Mesenchymal stem cell (in vitro differentiated cells and primary cell): ENCODE measurements around the gene C9orf78.

ENCODE experiments used
- DNase-seq: peaks from one replicate; pipeline ENCODE4 v3.0.0-alpha.2; 2013
- H2AFZ ChIP-seq: one replicate; pipeline ENCODE4 v1.6.1; 2013; ENCODE audit warnings: low read depth, mild to moderate bottlenecking, control low read depth, inconsistent platforms, low read length, moderate library complexity
- H2AK5ac ChIP-seq: 2 replicates; pipeline ENCODE4 v1.6.1; 2013; ENCODE audit warnings: low read length, moderate library complexity, mild to moderate bottlenecking, inconsistent platforms; ENCODE audit not compliant: severe bottlenecking
- H2BK120ac ChIP-seq: one replicate; pipeline ENCODE4 v1.6.1; 2013; ENCODE audit warnings: low read depth, mild to moderate bottlenecking, inconsistent platforms, low read length, moderate library complexity
- H2BK12ac ChIP-seq, 2 experiments: one replicate each; pipeline ENCODE4 v1.6.1; 2013; ENCODE audit warnings: inconsistent platforms in 2 of 2, low read length in 2 of 2, mild to moderate bottlenecking in 2 of 2, moderate library complexity in 2 of 2, control low read depth in 1 of 2
- H2BK15ac ChIP-seq: one replicate; pipeline ENCODE4 v1.6.1; 2013; ENCODE audit warnings: mild to moderate bottlenecking, low read depth, inconsistent platforms; ENCODE audit not compliant: poor library complexity, severe bottlenecking
- H2BK5ac ChIP-seq: 2 replicates; pipeline ENCODE4 v1.6.1; 2013; ENCODE audit warnings: low read depth, mild to moderate bottlenecking, low read length, control low read depth, inconsistent platforms; ENCODE audit not compliant: poor library complexity, severe bottlenecking
- H3K14ac ChIP-seq, 2 experiments: one replicate each; pipeline ENCODE4 v1.6.1; 2013; ENCODE audit warnings: inconsistent platforms in 2 of 2, low read length in 2 of 2, control low read depth in 1 of 2, mild to moderate bottlenecking in 1 of 2, moderate library complexity in 1 of 2
- H3K18ac ChIP-seq, 2 experiments: one replicate each; pipeline ENCODE4 v1.6.1; 2013; ENCODE audit warnings: inconsistent platforms in 2 of 2, low read length in 2 of 2, control low read depth in 1 of 2, low read depth in 1 of 2, mild to moderate bottlenecking in 1 of 2
- H3K23ac ChIP-seq, 2 experiments: one replicate each; pipeline ENCODE4 v1.6.1; 2013; ENCODE audit warnings: inconsistent platforms in 2 of 2, low read length in 2 of 2, mild to moderate bottlenecking in 2 of 2, moderate library complexity in 2 of 2, control low read depth in 1 of 2
- H3K27ac ChIP-seq: 2 replicates; pipeline ENCODE4 v1.5.1; 2013; ENCODE audit warnings: mild to moderate bottlenecking, moderate library complexity, low read length, control low read depth, inconsistent platforms; ENCODE audit not compliant: poor library complexity, severe bottlenecking
- H3K27me3 ChIP-seq, 2 experiments: 2 replicates each; pipeline versions ENCODE4 v1.6.1 to v1.7.0; 2013; ENCODE audit warnings: low read length in 2 of 2, mild to moderate bottlenecking in 2 of 2, moderate library complexity in 2 of 2, control low read depth in 1 of 2, inconsistent platforms in 1 of 2; ENCODE audit not compliant: control insufficient read depth in 1 of 2, insufficient read depth in 1 of 2
- H3K36me3 ChIP-seq, 2 experiments: 2 replicates each; pipeline versions ENCODE4 v1.6.1 to v1.7.0; 2013; ENCODE audit warnings: low read length in 2 of 2, control low read depth in 1 of 2, inconsistent platforms in 1 of 2, low read depth in 1 of 2, mild to moderate bottlenecking in 1 of 2; ENCODE audit not compliant: insufficient read depth in 2 of 2, control insufficient read depth in 1 of 2
- H3K4ac ChIP-seq, 2 experiments: one replicate each; pipeline ENCODE4 v1.6.1; 2013; ENCODE audit warnings: inconsistent platforms in 2 of 2, low read length in 2 of 2, mild to moderate bottlenecking in 2 of 2, moderate library complexity in 2 of 2, control low read depth in 1 of 2, low read depth in 1 of 2
- H3K4me1 ChIP-seq: 2 replicates; pipeline ENCODE4 v1.6.1; 2013; ENCODE audit warnings: low read depth, low read length, control low read depth; ENCODE audit not compliant: control insufficient read depth, insufficient read depth
- H3K4me2 ChIP-seq: 2 replicates; pipeline ENCODE4 v1.6.1; 2013; ENCODE audit warnings: low read length, mild to moderate bottlenecking, inconsistent platforms; ENCODE audit not compliant: poor library complexity, severe bottlenecking
- H3K4me3 ChIP-seq, 2 experiments: 2 replicates each; pipeline versions ENCODE4 v1.5.1 to v1.7.0; 2013; ENCODE audit warnings: low read length in 2 of 2, mild to moderate bottlenecking in 2 of 2, control low read depth in 1 of 2, low read depth in 1 of 2; ENCODE audit not compliant: insufficient read depth in 1 of 2
- H3K79me1 ChIP-seq: replicated peaks from 2 replicates; pipeline ENCODE4 v1.6.1; 2013; ENCODE audit warnings: mild to moderate bottlenecking, control low read depth, low read length, inconsistent platforms; ENCODE audit not compliant: poor library complexity, severe bottlenecking
- H3K9ac ChIP-seq: 2 replicates; pipeline ENCODE4 v1.7.0; 2013; ENCODE audit warnings: mild to moderate bottlenecking, low read length, moderate library complexity
- H3K9me3 ChIP-seq: 2 replicates; pipeline ENCODE4 v1.7.0; 2013; ENCODE audit warnings: mild to moderate bottlenecking, low read length; ENCODE audit not compliant: control insufficient read depth
- H4K8ac ChIP-seq: one replicate; pipeline ENCODE4 v1.6.1; 2013; ENCODE audit warnings: inconsistent platforms, mild to moderate bottlenecking, low read length, moderate library complexity
- H4K91ac ChIP-seq: one replicate; pipeline ENCODE4 v1.6.1; 2013; ENCODE audit warnings: mild to moderate bottlenecking, low read length, inconsistent platforms
- WGBS: methylation state at CpG from one replicate; pipeline ENCODE4 v1.1.7; 2013; ENCODE audit warnings: mixed read lengths; 5-methylcytosine and 5-hydroxymethylcytosine counted together

Gene C9orf78

GRCh38 chr9:129873563-129874190 is 38.6 kb upstream of the C9orf78 start:
- H3K14ac ChIP-seq: no peak overlapping the region
- DNase-seq: no peak
- no peak overlapping the region for H2BK15ac ChIP-seq
- no peak overlapping the region for H3K4me3 ChIP-seq
- H4K8ac ChIP-seq: no peak overlapping the region
- H2AK5ac ChIP-seq: no peak overlapping the region
- H3K23ac ChIP-seq: no peak overlapping the region
- H3K9ac ChIP-seq: no peak overlapping the region
- no peaks in the 10 kb centered on the region for H3K79me1 ChIP-seq
- no peak overlapping the region for H3K4me2 ChIP-seq
- no peak overlapping the region for H4K91ac ChIP-seq
- no peak overlapping the region for H3K4ac ChIP-seq
- H2BK5ac ChIP-seq: no peak overlapping the region
- no peak overlapping the region for H2BK12ac ChIP-seq
- no peak overlapping the region for H2BK120ac ChIP-seq
- 88% methylated on average over 16 of the region's 16 CpGs for WGBS
- no peak overlapping the region for H3K18ac ChIP-seq
- peaks cover 50 to 58% of the 10 kb centered on the region in 2 experiments for H3K36me3 ChIP-seq
- no peak overlapping the region for H3K27ac ChIP-seq
- no peak overlapping the region for H2AFZ ChIP-seq
- H3K27me3 ChIP-seq: no peaks in the 10 kb centered on the region
- no peaks in the 10 kb centered on the region for H3K9me3 ChIP-seq
- H3K4me1 ChIP-seq: peaks cover 2% of the 10 kb centered on the region

- H3K4me3 ChIP-seq: no peak overlapping the region
- no peak overlapping the region for H2BK12ac ChIP-seq
- H2BK15ac ChIP-seq: no peak overlapping the region
- no peak overlapping the region for H3K4me2 ChIP-seq
- no peak overlapping the region for H3K23ac ChIP-seq
- no peak overlapping the region for H4K8ac ChIP-seq
- H3K36me3 ChIP-seq: peaks cover 45 to 73% of the 10 kb centered on the region in 2 experiments
- no peaks in the 10 kb centered on the region for H3K27me3 ChIP-seq
- H3K14ac ChIP-seq: no peak overlapping the region
- no peak overlapping the region for H3K9ac ChIP-seq
- H2AFZ ChIP-seq: no peak overlapping the region
- H3K18ac ChIP-seq: no peak overlapping the region
- H2AK5ac ChIP-seq: no peak overlapping the region
- no peak overlapping the region for H3K4ac ChIP-seq
- H3K27ac ChIP-seq: no peak overlapping the region
- H2BK120ac ChIP-seq: no peak overlapping the region
- no peak for DNase-seq
- H3K79me1 ChIP-seq: no peaks in the 10 kb centered on the region
- peaks cover 8% of the 10 kb centered on the region for H3K4me1 ChIP-seq
- H2BK5ac ChIP-seq: no peak overlapping the region
- 93% methylated on average over 11 of the region's 11 CpGs for WGBS
- no peaks in the 10 kb centered on the region for H3K9me3 ChIP-seq
- H4K91ac ChIP-seq: no peak overlapping the region
Observed at GRCh38 chr9:129871046-129871445, 36.0 kb upstream of the C9orf78 start.

GRCh38 chr9:129869585-129870501 is 34.8 kb upstream of the C9orf78 start:
- no peak for DNase-seq
- no peak overlapping the region for H3K18ac ChIP-seq
- H3K9me3 ChIP-seq: no peaks in the 10 kb centered on the region
- H2BK5ac ChIP-seq: no peak overlapping the region
- H3K4ac ChIP-seq: no peak overlapping the region
- H2BK12ac ChIP-seq: no peak overlapping the region
- peak overlapping the region; percentile 27 for H4K91ac ChIP-seq
- H4K8ac ChIP-seq: no peak overlapping the region
- no peak overlapping the region for H2BK120ac ChIP-seq
- no peak overlapping the region for H3K9ac ChIP-seq
- H3K23ac ChIP-seq: no peak overlapping the region
- peaks cover 8% of the 10 kb centered on the region for H3K4me1 ChIP-seq
- WGBS: 95% methylated on average over 24 of the region's 24 CpGs
- no peaks in the 10 kb centered on the region for H3K27me3 ChIP-seq
- no peak overlapping the region for H2AFZ ChIP-seq
- no peak overlapping the region for H3K14ac ChIP-seq
- no peak overlapping the region for H2AK5ac ChIP-seq
- peaks cover 45 to 71% of the 10 kb centered on the region in 2 experiments for H3K36me3 ChIP-seq
- H3K4me3 ChIP-seq: no peak overlapping the region
- no peak overlapping the region for H3K4me2 ChIP-seq
- H2BK15ac ChIP-seq: no peak overlapping the region
- H3K79me1 ChIP-seq: no peaks in the 10 kb centered on the region
- no peak overlapping the region for H3K27ac ChIP-seq

GRCh38 chr9:129868872-129869486 is 33.9 kb upstream of the C9orf78 start:
- H3K27ac ChIP-seq: no peak overlapping the region
- WGBS: 94% methylated on average over 28 of the region's 28 CpGs
- H2AFZ ChIP-seq: no peak overlapping the region
- H2BK5ac ChIP-seq: no peak overlapping the region
- H2AK5ac ChIP-seq: no peak overlapping the region
- H3K14ac ChIP-seq: no peak overlapping the region
- no peak overlapping the region for H2BK15ac ChIP-seq
- no peak overlapping the region for H3K9ac ChIP-seq
- H4K91ac ChIP-seq: no peak overlapping the region
- no peak overlapping the region for H3K4me3 ChIP-seq
- H3K27me3 ChIP-seq: no peaks in the 10 kb centered on the region
- H3K36me3 ChIP-seq: peaks cover 39 to 63% of the 10 kb centered on the region in 2 experiments
- H4K8ac ChIP-seq: no peak overlapping the region
- no peak overlapping the region for H2BK12ac ChIP-seq
- no peaks in the 10 kb centered on the region for H3K9me3 ChIP-seq
- peaks cover 8% of the 10 kb centered on the region for H3K4me1 ChIP-seq
- H3K4me2 ChIP-seq: no peak overlapping the region
- H2BK120ac ChIP-seq: no peak overlapping the region
- no peak overlapping the region for H3K4ac ChIP-seq
- H3K79me1 ChIP-seq: no peaks in the 10 kb centered on the region
- H3K18ac ChIP-seq: no peak overlapping the region
- H3K23ac ChIP-seq: no peak overlapping the region
- no peak for DNase-seq
